HepG2 (cell line): ENCODE results near the gene ADORA2B. TPM values are rescaled to one million over a fixed set of nuclear protein-coding genes. Genes with fewer than 3 reads are reported as not detected.

ENCODE experiments used
- E2F2 ChIP-seq: sonication (generic); formaldehyde crosslinking; IDR thresholded peaks from 2 replicates; pipeline ENCODE4 v1.4.0; 2020; ENCODE audit warnings: missing genetic modification reagents, borderline replicate concordance
- E2F5 ChIP-seq: sonication (generic); formaldehyde crosslinking; conservative IDR thresholded peaks from 2 replicates; pipeline ENCODE4 v1.4.0; 2020; ENCODE audit warnings: missing genetic modification reagents
- ELF4 ChIP-seq: sonication (generic); formaldehyde crosslinking; IDR thresholded peaks from 2 replicates; pipeline ENCODE4 v1.5.0; 2020; ENCODE audit warnings: missing genetic modification reagents, mild to moderate bottlenecking, moderate library complexity, borderline replicate concordance
- GMEB2 ChIP-seq: IDR thresholded peaks from 2 replicates; pipeline ENCODE4 v1.6.1; 2016; ENCODE audit warnings: missing biosample characterization, missing genetic modification reagents, low read depth
- KDM3A ChIP-seq: IDR thresholded peaks from 2 replicates; pipeline ENCODE4 v1.6.1; 2018; ENCODE audit warnings: low read depth, missing compliant biosample characterization
- LCORL ChIP-seq, 2 experiments: fragments of 450-650 bp in 1 of 2; sonication (generic) in 1 of 2; formaldehyde crosslinking in 1 of 2; IDR thresholded peaks; 2 replicates each; pipeline versions ENCODE4 v1.5.0 to v1.6.1; 2017 to 2020; ENCODE audit warnings: antibody characterized with exemption in 1 of 2, missing genetic modification reagents in 1 of 2
- RBM39 ChIP-seq: fragments of 200-400 bp; formaldehyde crosslinking; IDR thresholded peaks from one replicate; pipeline ENCODE4 v1.6.1; 2018; ENCODE audit warnings: antibody characterized with exemption, mild to moderate bottlenecking, low read depth, low read length; ENCODE audit not compliant: poor library complexity, severe bottlenecking
- TCF12 ChIP-seq, 2 experiments: fragments of 450-650 bp in 1 of 2; sonication (generic) in 1 of 2; formaldehyde crosslinking in 1 of 2; IDR thresholded peaks; 2 replicates each; pipeline versions ENCODE4 v1.6.1 to v1.8.0; 2017 to 2022; ENCODE audit warnings: antibody characterized with exemption in 1 of 2, mild to moderate bottlenecking in 1 of 2, missing genetic modification reagents in 1 of 2, moderate library complexity in 1 of 2
- ZNF142 ChIP-seq: sonication (generic); formaldehyde crosslinking; IDR thresholded peaks from 2 replicates; pipeline ENCODE4 v1.4.0; 2020; ENCODE audit warnings: missing genetic modification reagents
- ZNF253 ChIP-seq: sonication (generic); formaldehyde crosslinking; IDR thresholded peaks from 2 replicates; pipeline ENCODE4 v1.8.0; 2022; ENCODE audit warnings: mild to moderate bottlenecking, missing genetic modification reagents, borderline replicate concordance
- ZNF33A ChIP-seq: sonication (generic); formaldehyde crosslinking; IDR thresholded peaks from 2 replicates; pipeline ENCODE4 v1.5.1; 2020; ENCODE audit warnings: missing genetic modification reagents, mild to moderate bottlenecking, moderate library complexity, borderline replicate concordance
- ZNF513 ChIP-seq: sonication (generic); formaldehyde crosslinking; conservative IDR thresholded peaks from 2 replicates; pipeline ENCODE4 v1.5.0; 2020; ENCODE audit warnings: missing genetic modification reagents
- ZNF615 ChIP-seq: sonication (generic); formaldehyde crosslinking; IDR thresholded peaks from 2 replicates; pipeline ENCODE4 v1.5.0; 2020; ENCODE audit warnings: mild to moderate bottlenecking, missing genetic modification reagents, borderline replicate concordance
- ZNF660 ChIP-seq: sonication (generic); formaldehyde crosslinking; IDR thresholded peaks from 2 replicates; pipeline ENCODE4 v1.5.1; 2020; ENCODE audit warnings: mild to moderate bottlenecking, low read depth, missing genetic modification reagents, borderline replicate concordance
- ZNF777 ChIP-seq: sonication (generic); formaldehyde crosslinking; IDR thresholded peaks from 2 replicates; pipeline ENCODE4 v1.4.0; 2020; ENCODE audit warnings: missing genetic modification reagents
- polyA plus RNA-seq, 8 experiments: library from polyadenylated mRNA; depleted of rRNA in 3 of 8; stranded (reverse) in 7 of 8; unstranded in 1 of 8; fragments of >200 nt; fragmentation: Illumina TruSeq in 4 of 8; extraction: Trizol in 4 of 8; gene quantifications; 2 replicates each; pipeline versions ENCODE4 v1.2.1 to v1.2.3, GENCODE V29; 2011 to 2016; ENCODE audit warnings: low read depth in 4 of 8, missing spikeins in 1 of 8, mixed read lengths in 1 of 8; ENCODE audit not compliant: insufficient read depth in 1 of 8
- total RNA-seq, 5 experiments: library from RNA; depleted of rRNA; stranded (reverse); fragments of >200 nt; fragmentation: Illumina TruSeq; extraction: Trizol; gene quantifications; 2 replicates each; pipeline ENCODE4 v1.2.3, GENCODE V29; 2016; ENCODE audit warnings: low read depth in 1 of 5

The ADORA2B gene
- total and polyA plus RNA-seq, 2 of the 13 experiments (the other 11 are each of a cell fraction or from before 2014, with no cell fraction given) = 10.4 to 20.0 TPM

- no peak for TF ChIP-seq RBM39
- peak; percentile 74; the same call in 1 of the 2 replicates for TF ChIP-seq KDM3A (CRISPR knock-in tag)
- peak; percentile 91 for TF ChIP-seq GMEB2 (CRISPR knock-in tag)
- TF ChIP-seq ZNF777 (CRISPR knock-in tag) = peak; percentile 68
- TF ChIP-seq E2F2 (CRISPR knock-in tag) = peak; percentile 82; the same call in 1 of the 2 replicates
- TF ChIP-seq ZNF142 (CRISPR knock-in tag) = peak; percentile 79
- no peak for TF ChIP-seq ZNF660 (CRISPR knock-in tag)
- TF ChIP-seq ZNF513 (CRISPR knock-in tag) = peak; percentile 42
- no peak for TF ChIP-seq TCF12 (IDR thresholded peaks at IDR 0.05)
- peak; percentile 75 for TF ChIP-seq TCF12 (CRISPR knock-in tag; IDR thresholded peaks at IDR 0.05)
- no peak for TF ChIP-seq ZNF253
- TF ChIP-seq E2F5 (CRISPR knock-in tag) = peak; percentile 80
- no peak for TF ChIP-seq LCORL (IDR thresholded peaks at IDR 0.05)
- TF ChIP-seq LCORL (CRISPR knock-in tag; IDR thresholded peaks at IDR 0.05) = peak; percentile 85
- TF ChIP-seq ZNF615 (CRISPR knock-in tag) = no peak
- no peak for TF ChIP-seq ZNF33A (CRISPR knock-in tag)
- no peak for TF ChIP-seq ELF4 (CRISPR knock-in tag)
Observed at GRCh38 chr17:15999141-15999973, 54.4 kb downstream of the ADORA2B start, which contains the start of the genes TTC19 and ZSWIM7 (continued).
